Stimulated activated CD4-positive, alpha-beta T cell treated with anti-CD3 and anti-CD28 coated beads, Interleukin-15, amount 100 ng/mL, for 24 hours (primary cell): ENCODE measurements around the gene PCSK6.

ENCODE experiments used
- DNase-seq: peaks from one replicate; pipeline ENCODE4 v3.0.0-alpha.2; 2020

PCSK6 gene

GRCh38 chr15:101489599-101490407 is at the start of gene PCSK6:
TSS of gene PCSK6 (minus strand) at chr15:101489707. CDS start at chr15:101489670, 37 bp downstream.
- DNase-seq, result peak; percentile 30

GRCh38 chr15:101538996-101539395 is 49.5 kb upstream of the PCSK6 start:
- DNase-seq, result no peak

GRCh38 chr15:101538177-101538576 is 48.7 kb upstream of the PCSK6 start:
- DNase-seq, result no peak

- DNase-seq, result no peak
Observed at GRCh38 chr15:101537483-101538080, 48.1 kb upstream of the PCSK6 start.

- no peak for DNase-seq
Observed at GRCh38 chr15:101536875-101537405, 47.4 kb upstream of the PCSK6 start.

GRCh38 chr15:101536166-101536874 is 46.8 kb upstream of the PCSK6 start:
- no peak for DNase-seq

GRCh38 chr15:101535170-101535902 is 45.8 kb upstream of the PCSK6 start:
- DNase-seq, result no peak

GRCh38 chr15:101534376-101534970 is 45.0 kb upstream of the PCSK6 start:
- DNase-seq, result no peak

GRCh38 chr15:101533371-101534140 is 44.0 kb upstream of the PCSK6 start:
- DNase-seq, result no peak

- no peak for DNase-seq
Observed at GRCh38 chr15:101532865-101533264, 43.4 kb upstream of the PCSK6 start.

GRCh38 chr15:101531170-101531569 is 41.7 kb upstream of the PCSK6 start:
- no peak for DNase-seq

GRCh38 chr15:101530224-101530958 is 40.9 kb upstream of the PCSK6 start:
- no peak for DNase-seq

- no peak for DNase-seq
Observed at GRCh38 chr15:101528917-101529299, 39.4 kb upstream of the PCSK6 start.

GRCh38 chr15:101528108-101528916 is 38.8 kb upstream of the PCSK6 start:
- DNase-seq, result no peak

GRCh38 chr15:101526890-101527289 is 37.4 kb upstream of the PCSK6 start:
- no peak for DNase-seq

GRCh38 chr15:101526442-101526841 is 36.9 kb upstream of the PCSK6 start:
- DNase-seq, result no peak

- no peak for DNase-seq
Observed at GRCh38 chr15:101526021-101526420, 36.5 kb upstream of the PCSK6 start.

- DNase-seq, result no peak
Observed at GRCh38 chr15:101525087-101525669, 35.7 kb upstream of the PCSK6 start.

GRCh38 chr15:101523560-101523940 is 34.0 kb upstream of the PCSK6 start:
- DNase-seq, result no peak
